Stimulated activated CD8-positive, alpha-beta memory T cell treated with anti-CD3 and anti-CD28 coated beads, Interleukin-7, amount 100 ng/mL, for 24 hours (primary cell): ENCODE results near the gene DEF6.

Experiments
- DNase-seq: peaks from one replicate; pipeline ENCODE4 v3.0.0-alpha.2; 2020; ENCODE audit warnings: low read depth

DEF6 gene, protein sequence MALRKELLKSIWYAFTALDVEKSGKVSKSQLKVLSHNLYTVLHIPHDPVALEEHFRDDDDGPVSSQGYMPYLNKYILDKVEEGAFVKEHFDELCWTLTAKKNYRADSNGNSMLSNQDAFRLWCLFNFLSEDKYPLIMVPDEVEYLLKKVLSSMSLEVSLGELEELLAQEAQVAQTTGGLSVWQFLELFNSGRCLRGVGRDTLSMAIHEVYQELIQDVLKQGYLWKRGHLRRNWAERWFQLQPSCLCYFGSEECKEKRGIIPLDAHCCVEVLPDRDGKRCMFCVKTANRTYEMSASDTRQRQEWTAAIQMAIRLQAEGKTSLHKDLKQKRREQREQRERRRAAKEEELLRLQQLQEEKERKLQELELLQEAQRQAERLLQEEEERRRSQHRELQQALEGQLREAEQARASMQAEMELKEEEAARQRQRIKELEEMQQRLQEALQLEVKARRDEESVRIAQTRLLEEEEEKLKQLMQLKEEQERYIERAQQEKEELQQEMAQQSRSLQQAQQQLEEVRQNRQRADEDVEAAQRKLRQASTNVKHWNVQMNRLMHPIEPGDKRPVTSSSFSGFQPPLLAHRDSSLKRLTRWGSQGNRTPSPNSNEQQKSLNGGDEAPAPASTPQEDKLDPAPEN

DNA sequence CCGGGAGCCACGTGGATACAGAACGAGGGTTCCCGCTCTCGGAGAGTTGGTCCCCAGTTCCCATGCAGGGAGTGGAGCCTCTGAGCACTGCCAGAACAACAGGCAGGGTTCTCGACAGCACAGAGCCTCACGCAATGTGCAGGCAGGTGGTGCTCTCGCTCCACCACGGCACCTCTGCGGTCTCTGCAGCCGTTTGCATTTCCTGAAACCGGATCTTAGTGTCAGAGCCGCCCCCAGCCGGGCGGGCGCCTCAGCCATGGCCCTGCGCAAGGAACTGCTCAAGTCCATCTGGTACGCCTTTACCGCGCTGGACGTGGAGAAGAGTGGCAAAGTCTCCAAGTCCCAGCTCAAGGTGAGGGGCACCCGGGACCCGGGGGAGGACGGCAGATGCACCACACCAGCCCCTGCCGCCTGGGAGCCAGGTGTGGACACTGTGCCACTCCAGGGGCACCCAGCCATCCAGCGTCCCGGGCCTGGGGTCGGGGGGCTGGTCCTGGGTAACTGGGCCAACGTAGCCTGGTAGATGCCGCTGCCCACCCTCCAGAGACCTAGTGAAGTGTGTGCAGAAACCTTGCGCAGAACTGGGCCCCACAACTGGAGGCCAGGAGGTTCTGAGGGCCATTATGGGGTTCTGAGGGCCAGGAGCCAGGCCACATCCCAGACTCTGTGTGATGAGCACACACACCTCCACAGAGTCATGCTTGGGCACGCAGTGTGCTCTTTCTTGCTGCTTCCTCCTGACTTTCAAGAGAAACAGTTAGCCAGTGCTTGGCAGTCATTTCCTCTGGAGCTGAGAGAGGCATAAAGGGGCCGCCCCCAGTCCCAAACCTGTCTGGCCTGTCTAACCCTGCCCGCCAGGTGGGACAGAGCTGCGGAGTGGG, at the start of gene DEF6:
Gene DEF6, plus strand, starts transcription at position 218 of the 881 bp plus-strand sequence. Its CDS starts 39 bp downstream, at position 257.
- peak; percentile 64 for DNase-seq

DNA sequence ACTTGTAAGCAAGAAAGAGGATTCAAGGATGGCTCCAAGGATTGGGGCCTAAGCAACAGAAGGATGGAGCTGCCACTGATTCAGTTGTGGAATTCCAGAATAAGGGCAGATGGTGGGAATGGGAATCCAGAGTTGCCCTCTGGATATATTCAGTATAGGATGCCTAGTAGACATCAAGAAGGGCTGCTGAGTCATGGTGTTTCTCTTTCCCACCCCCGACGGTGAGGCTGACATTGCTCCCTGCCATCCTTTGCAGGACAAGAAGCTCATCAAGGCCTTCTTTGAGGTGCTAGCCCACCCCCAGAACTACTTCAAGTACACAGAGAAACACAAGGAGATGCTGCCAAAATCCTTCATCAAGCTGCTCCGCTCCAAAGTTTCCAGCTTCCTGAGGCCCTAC, 49.3 kb upstream of the DEF6 start:
- DNase-seq = no peak

DNA sequence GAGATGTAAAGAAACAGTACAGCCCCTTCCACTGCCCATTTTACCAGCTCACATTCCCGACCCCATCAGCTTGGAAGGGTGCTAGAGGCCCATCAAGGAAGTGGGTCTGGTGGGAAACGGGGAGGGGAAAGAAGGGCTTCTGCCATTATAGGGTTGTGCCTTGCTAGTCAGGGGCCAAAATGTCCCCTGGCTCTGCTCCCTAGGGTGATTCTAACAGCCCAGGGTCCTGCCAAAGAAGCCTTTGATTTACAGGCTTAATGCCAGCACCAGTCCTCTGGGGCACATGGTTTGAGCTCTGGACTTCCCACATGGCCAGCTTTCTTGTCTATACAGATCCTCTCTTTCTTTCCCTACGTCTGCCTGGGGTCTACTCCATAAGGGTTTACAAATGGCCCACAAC, 48.7 kb upstream of the DEF6 start:
- DNase-seq = no peak

DNA sequence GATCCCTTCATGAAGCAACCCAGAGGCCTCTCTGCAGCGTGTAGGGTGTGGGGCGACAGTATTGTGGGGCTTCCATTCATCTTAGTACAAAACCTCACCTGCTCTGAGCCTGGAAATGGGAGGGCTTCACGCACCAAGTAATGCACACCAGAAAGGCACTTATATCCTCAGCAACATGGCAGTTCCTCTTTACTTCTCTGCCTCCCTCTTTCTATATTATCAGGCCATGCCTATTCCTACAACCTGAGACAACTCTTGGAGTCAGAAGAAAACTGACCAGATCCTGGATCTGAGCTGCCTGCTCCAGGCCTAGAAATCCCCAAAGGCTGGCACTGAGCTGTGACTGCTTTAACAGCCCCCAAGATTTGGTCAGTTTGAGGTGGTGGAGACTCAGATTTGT, 45.7 kb upstream of the DEF6 start:
- no peak for DNase-seq

DNA sequence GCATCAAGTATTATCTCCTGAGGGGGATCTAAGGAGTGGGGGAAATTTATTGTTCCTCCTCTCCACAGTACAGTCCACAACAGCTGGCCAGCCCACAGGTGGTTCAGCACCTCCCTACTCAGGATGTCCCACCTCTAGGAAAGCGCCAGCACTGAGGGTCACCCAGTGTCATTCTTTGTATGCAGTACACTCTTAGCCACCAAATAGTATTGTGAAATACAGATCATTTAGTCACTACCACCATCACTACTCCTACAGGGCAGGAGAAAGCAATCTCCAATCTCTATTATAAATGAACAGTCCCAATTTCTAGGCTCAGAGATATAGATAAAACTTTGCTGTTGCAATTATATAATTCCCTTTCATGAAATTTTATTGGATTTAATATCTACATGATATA, 44.4 kb upstream of the DEF6 start:
- DNase-seq = no peak

DNA sequence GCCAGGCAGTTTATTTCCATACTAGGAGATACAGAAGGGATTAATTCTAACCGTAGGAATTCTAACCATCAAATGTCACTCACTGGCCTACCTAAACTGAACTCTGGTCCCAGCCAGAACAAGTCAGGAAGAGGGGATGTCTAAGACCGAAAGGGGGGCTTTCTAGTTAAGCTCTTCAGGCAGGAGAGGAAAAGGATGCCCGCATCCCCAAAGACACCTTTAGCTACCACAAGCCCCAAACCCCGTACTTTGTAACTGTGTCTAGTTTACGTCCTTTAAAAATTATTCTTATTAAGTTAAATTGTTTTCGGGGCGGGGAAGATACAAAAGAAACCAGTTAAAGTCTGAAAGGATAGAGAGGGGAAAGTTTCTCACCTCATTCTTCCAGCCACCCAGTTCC, 39.3 kb upstream of the DEF6 start:
- DNase-seq = no peak

DNA sequence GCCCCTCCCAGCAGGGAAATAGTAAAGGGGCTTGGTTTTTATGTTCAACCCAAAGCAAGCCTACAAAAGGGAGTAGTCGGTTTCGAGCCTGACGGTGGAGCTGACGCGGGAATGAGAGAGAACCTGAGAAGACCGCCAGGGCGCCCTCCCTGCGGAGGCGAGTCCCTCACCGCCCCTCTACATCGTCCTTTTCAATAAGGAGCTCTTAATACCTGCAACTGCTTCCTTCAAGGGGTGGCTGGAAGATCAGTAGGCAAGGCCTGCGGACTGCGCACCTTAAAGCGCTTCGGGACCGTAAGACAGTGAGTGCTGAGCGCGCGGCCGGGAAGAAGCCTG, 38.8 kb upstream of the DEF6 start:
- DNase-seq = peak; percentile 2

DNA sequence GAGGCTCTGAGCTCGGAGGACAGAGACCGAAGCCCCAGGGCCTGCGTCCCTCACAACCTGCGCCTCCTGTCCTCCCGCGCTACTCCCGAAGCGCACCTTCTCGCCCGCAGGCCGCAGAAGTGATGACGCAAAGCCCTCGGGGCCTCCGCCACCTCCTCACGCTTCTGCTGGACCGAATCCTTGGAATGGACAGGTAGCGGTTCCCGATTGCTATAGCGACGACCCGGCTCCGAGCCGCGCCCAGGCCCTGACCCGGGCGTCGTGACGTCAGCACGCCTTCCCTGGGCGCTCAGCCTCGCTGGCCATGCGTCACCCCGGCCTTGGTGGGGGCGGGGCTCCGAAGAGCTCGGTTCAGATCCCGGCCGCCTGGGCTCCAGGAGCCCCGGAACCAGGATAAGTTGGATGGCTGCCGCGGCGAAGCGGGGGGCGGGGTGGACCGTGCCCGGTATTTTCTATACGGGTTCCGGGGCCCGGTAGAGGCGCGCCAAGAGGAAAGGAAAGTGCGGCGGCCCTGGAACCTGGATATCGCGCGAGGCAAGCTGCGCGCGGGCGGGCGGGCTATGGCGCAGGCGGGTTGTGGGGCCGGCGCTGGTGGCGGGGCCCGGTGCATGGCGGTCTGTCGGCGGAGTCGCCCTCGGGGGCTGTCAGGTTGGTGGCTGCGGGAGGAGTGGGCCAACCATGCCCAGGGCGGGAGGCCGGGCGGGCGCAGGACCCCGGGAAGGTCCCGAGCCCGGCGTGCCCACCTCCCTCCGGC, 38.2 kb upstream of the DEF6 start, which contains the start of gene ZNF76:
Gene ZNF76, plus strand, starts transcription at position 542 of the 754 bp plus-strand sequence. CDS start 21,417 bp downstream, outside the sequence.
- peak; percentile 79 for DNase-seq

DNA sequence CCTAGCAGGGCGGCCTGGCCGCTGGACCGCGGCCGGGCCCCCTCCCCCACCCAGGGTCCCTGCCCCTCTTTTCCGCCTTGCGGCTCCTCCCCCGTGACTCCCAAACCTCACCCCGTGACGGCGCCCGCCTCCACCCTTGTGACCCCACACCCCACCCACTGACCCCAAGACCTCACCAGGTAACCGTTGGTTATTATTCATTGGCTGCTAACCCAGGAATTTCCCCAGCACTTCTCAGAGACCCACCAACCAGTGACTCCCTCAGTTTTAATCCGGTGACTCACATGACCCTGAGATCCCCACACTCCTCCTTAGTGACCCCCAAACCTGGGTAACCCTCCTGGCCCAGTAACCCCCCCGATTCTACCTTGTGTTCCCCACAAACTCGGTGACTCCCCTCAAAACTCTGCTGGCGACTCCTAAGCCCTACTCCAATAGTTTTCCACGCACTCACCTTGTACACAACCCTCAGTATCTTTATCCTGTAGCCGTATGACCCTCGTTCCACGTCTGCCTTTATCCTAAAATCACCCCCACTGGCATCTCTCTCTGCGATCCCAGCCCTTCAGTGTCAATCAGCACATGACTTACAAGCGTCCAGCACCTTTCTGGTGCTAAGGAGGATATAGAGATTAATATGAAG, 37.5 kb upstream of the DEF6 start:
- DNase-seq = peak; percentile 38

DNA sequence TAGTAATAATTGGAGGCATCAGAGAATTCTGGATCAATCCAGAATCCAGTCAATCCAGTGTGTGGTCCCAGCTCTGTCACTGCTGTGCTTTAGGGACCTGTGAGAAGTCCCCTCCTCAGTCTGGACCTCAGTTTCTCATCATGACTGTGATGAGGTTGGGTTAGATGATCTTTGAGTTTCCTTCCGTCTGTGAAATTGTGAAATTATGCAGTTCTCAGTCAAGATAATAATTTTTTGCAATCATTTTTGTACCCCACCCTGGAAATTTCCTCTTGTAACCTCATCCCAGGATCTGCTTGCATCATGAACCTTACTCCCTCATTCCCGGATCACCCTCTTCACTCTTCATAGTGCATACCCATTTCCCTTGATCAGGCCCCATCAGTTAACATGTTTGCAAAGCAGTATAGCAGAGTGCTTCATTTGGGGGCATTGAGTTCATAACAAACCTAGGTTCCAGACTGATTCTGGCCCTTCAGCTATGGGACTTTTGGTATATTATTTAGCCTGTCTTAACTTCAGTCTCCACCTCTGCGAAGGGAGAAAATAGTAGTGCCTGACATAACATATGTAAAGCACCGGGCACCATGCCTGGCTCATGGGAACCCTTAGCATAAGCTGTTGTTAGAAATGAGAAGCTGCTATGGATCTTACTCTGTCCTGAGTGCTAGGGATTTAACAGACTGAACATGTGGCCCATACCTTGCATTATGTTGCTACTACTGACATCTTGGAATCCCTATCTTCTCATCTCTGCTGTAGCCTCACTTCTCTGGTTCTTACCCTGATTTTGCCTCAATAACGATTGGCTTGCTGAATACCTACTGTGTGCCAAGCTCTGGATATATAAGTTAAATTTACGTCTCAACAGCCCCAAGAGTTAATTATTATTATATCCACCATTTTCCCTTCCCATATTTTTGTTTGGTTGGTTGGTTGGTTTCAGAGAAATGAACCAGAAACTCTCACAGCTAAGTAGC, 36.7 kb upstream of the DEF6 start:
- no peak for DNase-seq

DNA sequence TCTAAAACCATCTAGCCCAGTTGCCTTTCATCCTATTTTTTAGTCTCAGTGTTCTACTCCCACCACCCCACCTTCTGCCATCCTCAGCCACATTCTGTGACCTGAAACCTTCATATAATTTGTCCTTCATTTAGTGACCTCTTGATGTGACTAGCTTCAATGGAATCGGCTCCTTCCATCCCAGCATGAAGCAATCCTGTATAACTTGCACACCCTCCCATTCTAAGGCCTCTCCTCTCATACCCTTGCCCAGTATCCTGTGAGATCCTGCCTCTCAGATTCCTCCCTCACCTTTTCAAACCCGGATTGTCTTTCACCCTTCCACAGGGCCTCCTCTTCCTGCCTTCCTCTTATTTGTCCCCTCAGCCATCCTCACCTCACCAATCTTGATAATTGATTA, 35.0 kb upstream of the DEF6 start:
- no peak for DNase-seq

DNA sequence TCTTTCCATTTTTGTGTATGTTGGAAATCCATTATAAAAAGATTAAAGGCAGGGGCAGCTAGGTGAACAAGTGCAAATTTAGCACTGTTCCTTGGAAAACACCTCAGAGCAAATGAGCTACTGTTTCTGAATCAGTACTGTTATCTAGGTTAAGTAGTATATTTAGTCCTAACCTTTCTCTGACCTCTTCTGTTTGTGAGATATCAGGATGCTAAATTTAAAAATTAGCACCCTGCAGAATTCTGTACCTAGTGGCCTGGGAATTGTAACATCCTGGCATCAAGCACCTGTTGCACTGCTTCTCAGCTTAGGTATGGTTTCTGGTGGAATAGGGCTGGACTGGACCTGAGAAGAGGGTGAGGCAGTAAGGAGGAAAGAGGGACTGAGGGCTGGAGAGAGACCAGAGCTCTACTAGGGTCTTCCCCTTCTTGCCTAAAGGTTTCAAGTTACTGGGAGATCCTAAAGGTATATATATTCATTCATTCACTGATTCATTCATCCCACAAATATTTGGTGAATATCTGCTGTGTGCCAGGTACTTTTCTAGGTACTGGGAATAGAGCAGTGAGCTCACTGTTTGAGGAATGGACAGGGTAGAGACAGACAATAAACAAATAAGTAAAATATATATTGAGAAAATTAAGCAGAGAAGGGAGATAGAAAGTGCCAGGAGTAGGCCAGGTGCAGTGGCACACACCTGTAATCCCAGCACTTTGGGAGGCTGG, 32.9 kb upstream of the DEF6 start:
- DNase-seq = no peak

DNA sequence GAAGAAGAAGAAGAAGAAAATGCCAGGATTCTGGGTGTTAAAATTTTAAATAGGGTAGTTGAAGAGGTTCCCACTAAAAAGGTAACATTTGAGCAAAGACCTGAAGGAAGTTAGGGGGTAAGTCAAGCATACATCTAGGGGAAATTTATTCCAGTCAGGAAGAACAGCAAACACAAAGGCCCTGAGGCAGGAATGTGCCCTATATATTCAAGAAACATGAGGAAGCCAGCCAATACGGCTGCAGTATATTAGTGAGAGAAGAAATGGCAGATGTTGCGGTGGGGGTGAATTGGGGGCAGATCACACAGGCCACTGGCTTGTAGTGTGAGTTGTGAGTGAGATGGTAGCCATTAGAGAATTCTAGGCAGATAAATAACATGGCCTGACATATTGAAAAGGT, 32.1 kb upstream of the DEF6 start:
- DNase-seq = no peak

DNA sequence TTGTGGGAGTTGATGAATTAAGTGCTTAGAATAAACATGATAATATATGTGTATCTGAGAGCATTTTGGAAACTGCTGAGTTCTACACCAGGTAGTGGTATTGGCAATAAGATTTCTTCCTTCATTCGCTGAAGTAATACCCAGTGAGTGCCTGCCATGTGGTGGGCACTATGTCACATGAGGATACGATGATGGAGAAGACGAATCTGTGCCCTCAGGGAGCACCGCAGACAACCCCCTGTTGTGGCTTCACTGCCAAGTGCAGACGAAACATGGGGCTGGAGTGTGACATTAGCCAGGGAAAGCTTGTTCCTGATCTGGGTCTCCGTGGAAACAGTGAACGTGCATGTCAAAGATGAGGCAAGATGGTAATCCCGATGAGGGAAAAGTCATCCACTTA, 30.2 kb upstream of the DEF6 start:
- no peak for DNase-seq

DNA sequence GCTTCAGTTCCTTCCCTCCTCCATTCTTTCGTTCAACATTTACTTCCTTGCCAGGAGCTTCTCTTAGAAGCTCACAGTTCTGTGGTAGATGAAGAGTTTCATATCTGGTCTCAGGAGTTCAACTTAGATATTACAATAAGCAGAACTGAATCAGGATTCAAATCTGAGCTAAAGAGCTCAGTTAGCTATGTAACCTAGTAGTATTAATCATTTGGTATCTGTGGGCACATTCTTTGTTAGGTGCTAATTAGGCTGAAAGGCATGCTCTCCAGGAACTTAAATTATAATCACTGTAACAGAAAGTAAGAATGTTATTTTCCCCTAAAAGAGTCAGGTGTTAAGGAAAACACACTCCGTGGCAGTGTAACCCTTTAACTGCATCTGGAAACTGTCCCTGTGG, 29.7 kb upstream of the DEF6 start:
- DNase-seq = no peak

DNA sequence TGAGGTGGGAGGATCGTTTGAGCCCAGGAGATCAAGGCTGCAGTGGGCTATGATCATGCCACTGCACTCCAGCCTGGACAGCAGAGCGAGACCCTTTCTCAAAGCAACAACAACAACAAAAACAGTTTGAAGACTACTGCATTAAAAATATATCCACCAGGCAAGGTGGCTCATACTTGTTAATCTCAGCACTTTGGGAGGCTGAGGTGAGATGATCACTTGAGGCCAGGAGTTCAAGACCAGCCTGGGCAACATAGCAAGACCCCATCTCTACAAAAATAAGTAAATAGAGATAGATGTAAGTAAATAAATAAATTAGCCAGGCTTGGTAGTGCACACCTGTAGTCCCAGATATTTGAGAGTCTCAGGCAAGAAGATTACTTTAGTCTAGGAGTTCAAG, 25.6 kb upstream of the DEF6 start:
- DNase-seq = no peak

DNA sequence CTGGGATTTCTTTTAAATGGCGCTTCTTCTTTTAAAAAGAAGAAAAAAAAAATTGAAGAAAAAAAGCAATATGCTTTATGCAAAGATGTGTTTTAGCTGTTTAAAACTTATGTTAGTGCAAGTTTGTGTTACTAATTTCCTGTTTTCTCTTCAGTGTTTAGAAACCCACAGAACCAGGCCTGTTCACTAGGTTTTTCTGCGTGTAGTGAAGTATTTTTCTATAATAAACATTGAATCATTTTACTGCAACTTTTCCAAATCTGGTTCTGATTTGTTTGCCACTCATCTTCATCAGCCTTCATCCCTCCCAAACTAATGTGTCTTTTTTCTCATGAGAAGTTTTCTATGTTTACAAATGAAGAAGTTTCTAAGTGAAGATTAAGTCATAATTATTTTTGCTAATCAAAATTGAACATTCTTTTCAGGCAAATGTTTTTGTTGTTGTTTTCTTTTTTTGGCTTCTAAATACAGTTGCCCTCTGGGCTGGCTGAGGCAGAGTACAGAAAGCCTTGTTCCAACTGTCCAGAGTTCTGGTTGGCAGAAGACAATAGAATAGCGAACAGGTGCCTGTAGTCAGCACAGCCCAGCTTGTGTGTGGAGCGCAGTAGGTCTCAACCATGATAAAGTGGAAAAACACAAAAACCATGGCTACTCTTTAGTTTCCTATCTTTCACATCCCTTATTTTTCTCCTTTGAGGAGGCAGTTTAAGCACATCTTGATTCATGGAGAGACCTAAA, 23.6 kb upstream of the DEF6 start:
- no peak for DNase-seq

DNA sequence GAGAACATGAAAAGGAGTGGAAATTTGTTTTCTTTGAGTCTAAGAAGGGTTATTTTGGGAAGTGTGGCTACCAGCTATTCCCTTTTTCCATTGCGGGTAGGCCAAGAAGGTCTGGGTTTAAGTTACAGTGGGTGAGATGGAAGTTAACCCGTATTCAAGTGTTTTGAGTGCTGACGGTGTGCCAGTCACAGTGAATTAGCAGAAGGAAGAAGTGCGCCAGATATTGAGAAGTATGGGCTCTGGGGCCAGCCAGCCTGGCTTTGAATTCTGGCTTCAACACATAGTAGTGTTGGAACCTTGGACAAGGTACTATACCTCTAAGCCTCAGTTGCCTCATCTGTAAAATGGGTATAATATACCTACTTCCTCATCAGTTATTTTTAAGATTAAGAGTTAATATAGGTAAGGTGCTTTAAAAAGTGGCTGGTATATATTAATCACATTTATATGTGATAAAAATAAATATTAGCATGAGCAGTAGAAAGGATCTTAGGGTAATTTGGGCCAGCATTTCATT, 21.8 kb upstream of the DEF6 start:
- DNase-seq = no peak

DNA sequence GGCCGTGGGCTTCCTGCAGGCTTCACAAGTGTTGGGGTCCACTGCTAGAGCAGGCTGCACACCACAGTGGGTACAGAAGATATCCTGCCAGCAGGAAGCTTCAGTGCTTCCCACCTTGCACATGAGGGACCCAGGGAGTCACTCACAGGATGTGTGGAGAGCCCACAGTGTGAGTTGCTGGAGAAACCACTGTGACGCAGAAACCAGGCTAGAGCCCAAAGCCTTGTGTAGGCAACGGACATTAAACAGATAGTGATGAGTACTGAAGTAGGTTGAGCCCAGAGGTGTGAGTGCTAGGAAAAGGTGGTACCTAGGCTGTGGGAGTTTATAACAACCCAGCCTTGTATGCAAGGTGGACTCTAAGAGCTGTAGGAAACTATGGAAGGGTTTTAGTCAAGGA, 18.9 kb upstream of the DEF6 start:
- no peak for DNase-seq
